GM19023 (cell line): ENCODE data around the gene ZSCAN29.
A peak's percentile ranks its signal among the peaks of the same experiment; 100 is the strongest.

Experiments used
- ATAC-seq: cut with Tn5 transposase; IDR thresholded peaks from one replicate; pipeline ENCODE4 v1.9.1; 2021; ENCODE audit warnings: mild to moderate bottlenecking, moderate library complexity; ENCODE audit not compliant: unreplicated experiment

The ZSCAN29 gene

DNA sequence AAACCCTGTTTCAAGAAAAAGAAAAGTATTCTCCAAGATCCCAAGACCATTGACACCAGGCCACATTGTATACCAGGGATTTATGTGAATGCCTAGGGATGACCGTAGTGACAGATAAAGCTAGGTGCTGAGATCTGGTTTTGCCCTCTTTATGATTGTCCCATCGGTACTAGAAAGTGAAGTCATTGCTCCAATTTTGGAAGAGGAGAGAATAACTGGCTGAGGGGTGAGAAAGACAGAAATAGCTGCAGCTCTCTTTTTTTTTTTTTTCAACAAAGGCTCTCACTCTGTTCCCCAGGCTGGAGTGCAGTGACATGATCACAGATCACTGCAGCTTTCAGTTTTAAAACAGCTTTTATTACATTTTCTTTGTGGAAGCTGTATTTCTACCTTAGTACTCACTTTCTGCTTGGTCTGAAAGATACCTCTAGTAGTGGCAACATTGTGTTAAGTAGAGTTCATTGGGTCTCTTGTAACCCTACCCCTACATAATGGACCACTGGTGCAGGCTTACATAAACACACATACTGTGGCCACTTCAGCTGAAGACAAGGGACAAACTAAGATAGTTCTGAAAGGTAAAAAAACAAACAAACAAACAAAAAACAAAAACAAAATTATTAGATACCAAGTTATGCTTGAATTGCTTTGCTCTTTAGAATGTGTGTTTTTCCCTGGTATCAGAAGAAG lies 18.0 kb downstream of the ZSCAN29 start:
- no peak for ATAC-seq

DNA sequence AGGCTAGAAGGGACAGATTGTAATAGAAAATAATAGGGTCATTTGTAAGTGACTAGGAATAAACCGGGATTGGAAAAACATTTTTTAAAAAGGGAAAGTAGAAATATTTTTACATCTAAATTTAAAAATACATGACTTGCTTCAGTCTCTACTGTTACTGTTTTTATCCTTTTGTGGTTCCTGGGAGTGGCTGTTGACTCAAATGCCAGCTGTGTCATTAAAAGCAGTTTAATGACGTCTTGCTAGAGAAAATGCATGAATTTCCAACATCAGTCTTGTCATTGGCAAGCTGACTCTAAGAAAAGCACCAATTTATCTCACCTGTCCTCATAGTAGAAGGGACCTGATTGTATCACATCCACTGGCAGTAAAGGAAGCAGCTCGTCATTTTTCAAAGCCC lies 23.7 kb downstream of the ZSCAN29 start:
- no peak for ATAC-seq

DNA sequence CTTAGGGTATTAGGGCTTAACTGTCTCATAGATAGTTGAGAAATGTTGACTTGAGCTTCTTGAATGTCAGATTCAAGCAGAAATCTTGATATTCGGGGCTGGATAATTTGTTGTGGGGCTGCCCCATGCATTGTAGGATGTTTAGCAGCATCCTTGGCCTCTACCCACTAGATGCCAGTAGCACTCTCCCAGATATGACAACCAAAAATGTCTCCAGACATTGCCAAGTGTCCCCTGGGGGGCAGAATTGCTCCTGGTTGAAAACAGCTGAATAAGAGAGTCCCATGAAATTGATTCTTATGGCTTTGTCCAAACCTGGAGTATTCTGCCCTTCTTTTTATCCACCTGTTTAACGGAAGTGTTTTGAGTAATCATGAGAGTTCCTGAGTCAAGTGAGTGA lies 24.5 kb downstream of the ZSCAN29 start:
- ATAC-seq, result no peak

GRCh38 chr15:43330780-43331087 lies 40.1 kb downstream of the ZSCAN29 start:
- peak; percentile 12 for ATAC-seq

DNA sequence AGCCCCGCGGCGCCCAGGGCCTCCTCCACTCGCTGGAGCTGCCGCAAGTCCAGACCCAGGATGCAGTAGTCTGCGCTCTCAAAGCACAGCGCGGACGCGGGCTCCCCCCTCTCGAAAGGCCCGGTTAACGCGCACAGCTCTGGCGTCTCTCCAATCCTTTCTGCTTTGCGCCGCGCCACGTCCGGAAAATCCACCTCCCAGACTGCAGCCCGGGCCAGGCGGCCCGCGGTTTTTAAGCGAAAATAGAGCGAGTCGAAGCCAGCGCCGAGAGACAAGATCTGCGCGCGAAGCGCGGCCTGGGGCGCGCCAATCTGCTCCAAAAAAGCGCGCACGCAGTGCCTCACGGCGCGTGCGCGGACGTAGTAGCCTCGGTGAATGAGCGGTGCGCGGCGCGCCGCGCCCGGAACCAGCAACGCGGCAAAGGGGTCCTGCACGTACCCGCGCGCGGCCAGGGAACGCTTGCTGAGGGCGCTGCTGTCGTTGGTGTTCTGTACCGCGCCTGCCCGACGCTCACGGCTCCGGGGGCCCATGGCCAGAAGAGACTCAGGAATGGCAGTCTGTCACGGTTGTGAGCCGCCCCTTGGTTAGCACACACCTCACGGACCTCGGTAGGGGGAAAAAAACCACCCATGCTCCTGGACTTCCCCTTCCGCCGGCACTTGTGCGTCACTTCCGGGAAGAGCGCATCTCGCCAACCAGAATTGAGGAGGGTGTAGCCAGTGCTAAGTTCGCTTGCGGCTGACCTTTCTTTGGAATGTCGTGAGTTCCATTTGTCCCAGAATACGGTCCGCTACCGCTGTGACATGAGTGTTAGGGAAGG lies 40.7 kb downstream of the ZSCAN29 start, which contains the start of gene LCMT2:
Gene LCMT2, minus strand, starts transcription at position 614 of the 820 bp plus-strand sequence. Its CDS starts 84 bp downstream, at position 530.
- ATAC-seq, result peak; percentile 93

DNA sequence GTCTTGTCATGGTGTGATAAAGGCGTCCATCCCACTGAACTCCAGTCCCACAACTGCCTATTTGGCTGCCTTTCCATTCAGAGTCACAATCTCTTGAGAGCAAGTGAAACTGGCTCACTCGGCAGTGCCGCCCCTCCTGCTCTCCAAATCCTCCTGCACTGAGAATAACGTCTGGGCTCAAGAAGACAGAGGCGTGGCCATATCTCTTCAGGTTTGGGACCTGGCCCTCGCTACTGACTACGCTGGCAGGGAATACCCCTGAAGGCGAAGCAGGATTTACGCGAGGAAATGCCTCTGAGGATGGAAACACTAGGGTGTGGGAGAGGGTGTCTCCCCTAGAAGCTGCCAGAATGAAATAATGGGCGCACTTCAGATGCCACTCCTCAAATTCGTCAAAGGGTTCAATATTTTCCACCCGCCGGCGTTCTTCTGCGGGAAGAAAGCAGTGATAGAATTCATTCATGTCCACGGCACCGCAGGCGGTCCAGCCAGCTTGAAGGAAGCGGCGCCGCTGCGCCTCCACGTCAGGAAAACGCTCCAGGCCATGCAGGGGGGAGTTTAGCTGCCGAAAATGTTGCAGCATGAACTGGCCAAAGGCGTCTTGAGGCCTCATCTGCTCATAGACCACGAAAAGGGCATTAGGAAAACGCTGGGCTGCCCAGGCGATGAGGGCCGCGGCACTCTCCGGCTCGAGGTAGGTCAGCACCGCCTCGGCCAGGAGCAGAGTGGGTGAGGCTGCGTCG lies 41.5 kb downstream of the ZSCAN29 start:
- ATAC-seq, result no peak

- ATAC-seq, result no peak
Measured at GRCh38 chr15:43325039-43325684, 45.7 kb downstream of the ZSCAN29 start.

GRCh38 chr15:43318990-43319771 lies 51.7 kb downstream of the ZSCAN29 start:
- no peak for ATAC-seq

GRCh38 chr15:43317566-43318184 lies 53.2 kb downstream of the ZSCAN29 start:
- no peak for ATAC-seq

GRCh38 chr15:43316971-43317346 lies 53.9 kb downstream of the ZSCAN29 start:
- ATAC-seq, result no peak

GRCh38 chr15:43316016-43316970 lies 54.5 kb downstream of the ZSCAN29 start:
- ATAC-seq, result no peak

DNA sequence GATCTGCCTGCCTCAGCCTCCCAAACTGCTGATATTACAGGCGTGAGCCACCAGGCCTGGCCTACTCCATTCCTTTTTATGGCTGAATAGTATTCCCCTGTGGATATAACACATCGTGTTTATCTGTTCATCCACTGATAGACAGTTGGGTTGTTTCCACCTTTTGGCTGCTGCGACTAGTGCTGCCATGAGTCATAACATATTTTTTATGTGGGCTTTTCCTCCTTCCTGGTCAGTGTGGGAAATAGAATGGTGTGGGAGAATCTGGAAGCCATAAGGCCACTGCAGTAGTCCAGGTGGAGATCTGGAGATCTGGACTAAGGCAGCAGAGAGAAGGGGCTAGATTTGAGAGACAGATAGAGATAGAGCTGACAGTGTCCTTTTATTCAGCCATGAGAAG lies 56.7 kb downstream of the ZSCAN29 start:
- ATAC-seq, result no peak

DNA sequence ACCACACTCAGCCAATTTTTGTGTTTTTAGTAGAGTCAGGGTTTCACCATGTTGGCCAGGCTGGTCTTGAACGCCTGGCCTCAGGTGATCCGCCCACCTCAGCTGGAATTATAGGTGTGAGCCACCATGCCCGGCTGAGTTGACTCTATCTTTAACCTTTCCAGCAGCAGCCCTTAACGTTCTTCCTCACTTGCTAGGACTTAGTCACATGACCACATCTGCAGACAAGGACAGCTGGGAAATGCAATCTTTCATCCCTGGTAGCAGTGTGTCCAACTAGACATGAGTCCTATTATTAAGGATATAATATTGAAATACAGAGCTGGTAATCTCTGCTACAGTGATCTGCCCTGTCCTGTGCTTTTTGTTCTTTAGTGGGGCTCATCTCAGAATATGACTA lies 58.5 kb downstream of the ZSCAN29 start:
- ATAC-seq, result no peak
